H9 (cell line): ENCODE results near the gene ULK1. TPM values are rescaled to one million over a fixed set of nuclear protein-coding genes. Genes with fewer than 3 reads are reported as not detected.

ENCODE experiments used
- DNase-seq: peaks from one replicate; pipeline ENCODE4 v3.0.0-alpha.2; 2017
- H2AFZ ChIP-seq: one replicate; pipeline ENCODE4 v1.6.1; 2013; ENCODE audit warnings: mild to moderate bottlenecking, low read length, control low read depth, moderate library complexity
- H2AK5ac ChIP-seq: 2 replicates; pipeline ENCODE4 v1.6.1; 2013; ENCODE audit warnings: low read length, control low read depth, mixed read lengths; ENCODE audit not compliant: insufficient read length
- H2BK120ac ChIP-seq: one replicate; pipeline ENCODE4 v1.6.1; 2013; ENCODE audit warnings: low read depth, mild to moderate bottlenecking, low read length, control low read depth, inconsistent platforms; ENCODE audit not compliant: poor library complexity, severe bottlenecking
- H2BK12ac ChIP-seq: 2 replicates; pipeline ENCODE4 v1.6.1; 2013; ENCODE audit warnings: low read length, control low read depth, mixed read lengths, low read depth; ENCODE audit not compliant: insufficient read length
- H2BK15ac ChIP-seq: 2 replicates; pipeline ENCODE4 v1.6.1; 2013; ENCODE audit warnings: low read depth, low read length, control low read depth
- H2BK20ac ChIP-seq: one replicate; pipeline ENCODE4 v1.6.1; 2013; ENCODE audit warnings: low read depth, mild to moderate bottlenecking, low read length, control low read depth, inconsistent platforms; ENCODE audit not compliant: poor library complexity, severe bottlenecking
- H2BK5ac ChIP-seq: 2 replicates; pipeline ENCODE4 v1.6.1; 2013; ENCODE audit warnings: low read length, control low read depth, mixed read lengths; ENCODE audit not compliant: insufficient read length
- H3K14ac ChIP-seq: 2 replicates; pipeline ENCODE4 v1.6.1; 2013; ENCODE audit warnings: low read length, control low read depth; ENCODE audit not compliant: insufficient read depth
- H3K18ac ChIP-seq: 2 replicates; pipeline ENCODE4 v1.6.1; 2013; ENCODE audit warnings: low read depth, mild to moderate bottlenecking, mixed read lengths, low read length, control low read depth; ENCODE audit not compliant: insufficient read length
- H3K23ac ChIP-seq: 2 replicates; pipeline ENCODE4 v1.6.1; 2013; ENCODE audit warnings: low read length, control low read depth, mixed read lengths, low read depth; ENCODE audit not compliant: insufficient read length
- H3K23me2 ChIP-seq: 2 replicates; pipeline ENCODE4 v1.6.1; 2013; ENCODE audit warnings: low read depth, mild to moderate bottlenecking, mixed read lengths, low read length, control low read depth; ENCODE audit not compliant: insufficient read length, poor library complexity, severe bottlenecking
- H3K27ac ChIP-seq: 2 replicates; pipeline ENCODE4 v1.5.1; 2013; ENCODE audit warnings: low read length, control low read depth, mixed read lengths, low read depth; ENCODE audit not compliant: insufficient read length
- H3K27me3 ChIP-seq: 2 replicates; pipeline ENCODE4 v1.6.1; 2013; ENCODE audit warnings: low read length, control low read depth, inconsistent platforms; ENCODE audit not compliant: insufficient read depth
- H3K4ac ChIP-seq: 2 replicates; pipeline ENCODE4 v1.6.1; 2013; ENCODE audit warnings: low read depth, mild to moderate bottlenecking, control low read depth, inconsistent platforms, low read length, moderate library complexity
- H3K4me1 ChIP-seq: 2 replicates; pipeline ENCODE4 v1.6.1; 2013; ENCODE audit warnings: low read length, control low read depth, inconsistent platforms; ENCODE audit not compliant: insufficient read depth
- H3K4me2 ChIP-seq: 2 replicates; pipeline ENCODE4 v1.6.1; 2013; ENCODE audit warnings: low read length, control low read depth, mixed read lengths; ENCODE audit not compliant: insufficient read length, insufficient read depth
- H3K56ac ChIP-seq: 2 replicates; pipeline ENCODE4 v1.6.1; 2013; ENCODE audit warnings: low read depth, mild to moderate bottlenecking, mixed read lengths, low read length, control low read depth; ENCODE audit not compliant: insufficient read length
- H3K79me1 ChIP-seq: 2 replicates; pipeline ENCODE4 v1.6.1; 2013; ENCODE audit warnings: low read depth, mild to moderate bottlenecking, moderate library complexity, low read length, control low read depth, inconsistent platforms; ENCODE audit not compliant: insufficient read depth, poor library complexity, severe bottlenecking
- H3K79me2 ChIP-seq: 2 replicates; pipeline ENCODE4 v1.6.1; 2013; ENCODE audit warnings: low read length, control low read depth, inconsistent platforms; ENCODE audit not compliant: insufficient read depth
- H3K9ac ChIP-seq: 2 replicates; pipeline ENCODE4 v1.6.1; 2013; ENCODE audit warnings: low read length, control low read depth, mixed read lengths; ENCODE audit not compliant: insufficient read length; ENCODE audit errors: extremely low read depth
- H3K9me3 ChIP-seq: one replicate; pipeline ENCODE4 v1.6.1; 2013; ENCODE audit warnings: low read depth, low read length, inconsistent platforms; ENCODE audit not compliant: control insufficient read depth
- H3T11ph ChIP-seq: one replicate; pipeline ENCODE4 v1.6.1; 2013; ENCODE audit warnings: mild to moderate bottlenecking, low read length, control low read depth, inconsistent platforms
- H4K20me1 ChIP-seq: one replicate; pipeline ENCODE4 v1.6.1; 2013; ENCODE audit not compliant: control insufficient read depth, insufficient read length, insufficient read depth
- H4K5ac ChIP-seq: 2 replicates; pipeline ENCODE4 v1.6.1; 2013; ENCODE audit warnings: low read depth, mild to moderate bottlenecking, mixed read lengths, low read length, control low read depth; ENCODE audit not compliant: insufficient read length
- H4K8ac ChIP-seq: replicated peaks from 2 replicates; pipeline ENCODE4 v1.6.1; 2013; ENCODE audit warnings: low read length, control low read depth, mixed read lengths, low read depth; ENCODE audit not compliant: insufficient read length
- H4K91ac ChIP-seq: 2 replicates; pipeline ENCODE4 v1.6.1; 2013; ENCODE audit warnings: low read depth, mild to moderate bottlenecking, moderate library complexity, mixed read lengths, low read length, control low read depth; ENCODE audit not compliant: insufficient read length
- H3K27ac Mint-ChIP-seq, 3 experiments: 2 replicates in 2 of 3; 3 replicates in 1 of 3; pipeline ENCODE4 v1.8.0; 2020 to 2021; ENCODE audit warnings: mixed read lengths in 3 of 3, mild to moderate bottlenecking in 1 of 3, moderate library complexity in 1 of 3
- H3K27me3 Mint-ChIP-seq: 2 replicates; pipeline ENCODE4 v1.8.0; 2021; ENCODE audit warnings: low read depth, mild to moderate bottlenecking, moderate library complexity, mixed read lengths
- H3K36me3 Mint-ChIP-seq, 3 experiments: 2 replicates in 2 of 3; 3 replicates in 1 of 3; pipeline ENCODE4 v1.8.0; 2020 to 2021; ENCODE audit warnings: low read depth in 3 of 3, mixed read lengths in 3 of 3; ENCODE audit not compliant: insufficient read depth in 1 of 3
- H3K4me1 Mint-ChIP-seq, 2 experiments: 2 replicates each; pipeline ENCODE4 v1.8.0; 2020; ENCODE audit warnings: mixed read lengths in 2 of 2
- H3K4me3 Mint-ChIP-seq, 2 experiments: 2 replicates in 1 of 2; 3 replicates in 1 of 2; pipeline ENCODE4 v1.8.0; 2020 to 2021; ENCODE audit warnings: mild to moderate bottlenecking in 2 of 2, mixed read lengths in 2 of 2, moderate library complexity in 1 of 2
- H3K9me3 Mint-ChIP-seq, 2 experiments: 2 replicates in 1 of 2; 3 replicates in 1 of 2; pipeline ENCODE4 v1.8.0; 2020; ENCODE audit warnings: mild to moderate bottlenecking in 2 of 2, mixed read lengths in 2 of 2, moderate library complexity in 1 of 2
- CTCF ChIP-seq: fragments of 200-600 bp; sonication (generic); conservative IDR thresholded peaks from 3 replicates; pipeline ENCODE4 v1.8.0; 2021; ENCODE audit warnings: antibody characterized with exemption, mild to moderate bottlenecking
- WGBS: extraction: QIAGEN DNeasy Blood & Tissue Kit; methylation state at CpG from one replicate; pipeline ENCODE4 v1.1.7; 2013; ENCODE audit warnings: missing lambda C conversion rate, low lambda C conversion rate, mixed read lengths; ENCODE audit not compliant: insufficient read length; ENCODE audit errors: extremely low coverage; 5-methylcytosine and 5-hydroxymethylcytosine counted together
- total RNA-seq: library from RNA; stranded (reverse); gene quantifications from 2 replicates; pipeline ENCODE4 v1.2.1, GENCODE V29; 2021

Gene ULK1
- total RNA-seq, 1 experiment from 2014 or later, result 57.2 TPM

GRCh38 chr12:131854861-131855476 lies 39.5 kb upstream of the ULK1 start:
- Histone ChIP-seq H3K27ac (no peak overlapping the region), H2BK12ac (no peak overlapping the region)

More at GRCh38 chr12:131854861-131855476, 39.5 kb upstream of the ULK1 start:
- no peak overlapping the region for H4K91ac ChIP-seq
- Mint-ChIP-seq H3K4me1 (peaks cover 13 to 17% of the 10 kb centered on the region in 2 experiments), H3K27ac (no peak overlapping the region), H3K4me3 (no peak overlapping the region; a peak in 1 of 5 replicates), H3K27me3 (peaks cover 11% of the 10 kb centered on the region), H3K36me3 (peaks cover 0 to 6% (median 4%) of the 10 kb centered on the region in 3 experiments; a peak in 3 of 7 replicates), H3K9me3 (peaks cover 0 to 4% of the 10 kb centered on the region in 2 experiments; a peak in 1 of 5 replicates)
- H2AFZ ChIP-seq, result no peak overlapping the region
- no peaks in the 10 kb centered on the region for H3K23me2 ChIP-seq
- no peak overlapping the region for H3K56ac ChIP-seq
- no peak overlapping the region for H2BK20ac ChIP-seq
- no peak overlapping the region for H3K14ac ChIP-seq
- H2BK5ac ChIP-seq, result no peak overlapping the region
- no peak overlapping the region for H3K23ac ChIP-seq
- H3K4me2 ChIP-seq, result no peak overlapping the region
- H3K79me1 ChIP-seq, result no peaks in the 10 kb centered on the region
- H2BK15ac ChIP-seq, result no peak overlapping the region
- H3K79me2 ChIP-seq, result no peaks in the 10 kb centered on the region
- no peak for DNase-seq
- H2BK120ac ChIP-seq, result no peak overlapping the region
- TF ChIP-seq CTCF, result no peak
- H3T11ph ChIP-seq, result no peak overlapping the region
- H3K9ac ChIP-seq, result no peak overlapping the region
- no peak overlapping the region for H2AK5ac ChIP-seq
- H3K9me3 ChIP-seq, result no peaks in the 10 kb centered on the region
- no peaks in the 10 kb centered on the region for H4K20me1 ChIP-seq
- no peak overlapping the region for H4K5ac ChIP-seq
- H3K18ac ChIP-seq, result no peak overlapping the region
- no peak overlapping the region for H3K4ac ChIP-seq
- H3K27me3 ChIP-seq, result no peaks in the 10 kb centered on the region
- no peaks in the 10 kb centered on the region for H3K4me1 ChIP-seq
- H4K8ac ChIP-seq, result no peak overlapping the region
- no CpG with 5 or more reads among the region's 16 CpGs for WGBS
